ENCODE results near the gene SPACA7. TPM values are rescaled to one million over a fixed set of nuclear protein-coding genes. Genes with fewer than 3 reads are reported as not detected.

The SPACA7 gene
- total RNA-seq, 3 donors from 2014 or later = not detected

GRCh38 chr13:112330479-112331381, 45.4 kb upstream of the SPACA7 start:
- DNase-seq = peak in 1 of 3 donors; percentile 15
- H3K36me3 ChIP-seq (ENCODE audit: low read depth) = no peaks in the 10 kb centered on the region
- no peaks in the 10 kb centered on the region for H3K9me3 ChIP-seq
- peak; percentile 38 for ATAC-seq
- TF ChIP-seq, protein P1, sequence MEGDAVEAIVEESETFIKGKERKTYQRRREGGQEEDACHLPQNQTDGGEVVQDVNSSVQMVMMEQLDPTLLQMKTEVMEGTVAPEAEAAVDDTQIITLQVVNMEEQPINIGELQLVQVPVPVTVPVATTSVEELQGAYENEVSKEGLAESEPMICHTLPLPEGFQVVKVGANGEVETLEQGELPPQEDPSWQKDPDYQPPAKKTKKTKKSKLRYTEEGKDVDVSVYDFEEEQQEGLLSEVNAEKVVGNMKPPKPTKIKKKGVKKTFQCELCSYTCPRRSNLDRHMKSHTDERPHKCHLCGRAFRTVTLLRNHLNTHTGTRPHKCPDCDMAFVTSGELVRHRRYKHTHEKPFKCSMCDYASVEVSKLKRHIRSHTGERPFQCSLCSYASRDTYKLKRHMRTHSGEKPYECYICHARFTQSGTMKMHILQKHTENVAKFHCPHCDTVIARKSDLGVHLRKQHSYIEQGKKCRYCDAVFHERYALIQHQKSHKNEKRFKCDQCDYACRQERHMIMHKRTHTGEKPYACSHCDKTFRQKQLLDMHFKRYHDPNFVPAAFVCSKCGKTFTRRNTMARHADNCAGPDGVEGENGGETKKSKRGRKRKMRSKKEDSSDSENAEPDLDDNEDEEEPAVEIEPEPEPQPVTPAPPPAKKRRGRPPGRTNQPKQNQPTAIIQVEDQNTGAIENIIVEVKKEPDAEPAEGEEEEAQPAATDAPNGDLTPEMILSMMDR (IDR thresholded peaks at IDR 0.05) = no peak
- H3K4me1 ChIP-seq (ENCODE audit: low read depth) = peaks cover 7% of the 10 kb centered on the region
- intact Hi-C loops (cut with DNase I, micrococcal nuclease) = no loop called here
- no peak overlapping the region for H3K4me3 ChIP-seq

- TF ChIP-seq, protein P1 (IDR thresholded peaks at IDR 0.05) = no peak
- DNase-seq (no peak), ATAC-seq (no peak)
- intact Hi-C loops (cut with DNase I, micrococcal nuclease) = no loop called here
- no peak overlapping the region for H3K4me3 ChIP-seq
- H3K4me1 ChIP-seq (ENCODE audit: low read depth) = peaks cover 7% of the 10 kb centered on the region
- H3K9me3 ChIP-seq = no peaks in the 10 kb centered on the region
- H3K36me3 ChIP-seq (ENCODE audit: low read depth) = no peaks in the 10 kb centered on the region
Measured at GRCh38 chr13:112331675-112332074, 44.5 kb upstream of the SPACA7 start.

- Histone ChIP-seq H3K4me3 (no peak overlapping the region), H3K9me3 (no peaks in the 10 kb centered on the region), H3K36me3 (ENCODE audit: low read depth) (no peaks in the 10 kb centered on the region), H3K4me1 (ENCODE audit: low read depth) (peaks cover 7% of the 10 kb centered on the region)
- DNase-seq = no peak
- ATAC-seq = no peak
- intact Hi-C loops (cut with DNase I, micrococcal nuclease) = no loop called here
- TF ChIP-seq, protein P1 (IDR thresholded peaks at IDR 0.05) = no peak
Measured at GRCh38 chr13:112332727-112333126, 43.4 kb upstream of the SPACA7 start.

DNA sequence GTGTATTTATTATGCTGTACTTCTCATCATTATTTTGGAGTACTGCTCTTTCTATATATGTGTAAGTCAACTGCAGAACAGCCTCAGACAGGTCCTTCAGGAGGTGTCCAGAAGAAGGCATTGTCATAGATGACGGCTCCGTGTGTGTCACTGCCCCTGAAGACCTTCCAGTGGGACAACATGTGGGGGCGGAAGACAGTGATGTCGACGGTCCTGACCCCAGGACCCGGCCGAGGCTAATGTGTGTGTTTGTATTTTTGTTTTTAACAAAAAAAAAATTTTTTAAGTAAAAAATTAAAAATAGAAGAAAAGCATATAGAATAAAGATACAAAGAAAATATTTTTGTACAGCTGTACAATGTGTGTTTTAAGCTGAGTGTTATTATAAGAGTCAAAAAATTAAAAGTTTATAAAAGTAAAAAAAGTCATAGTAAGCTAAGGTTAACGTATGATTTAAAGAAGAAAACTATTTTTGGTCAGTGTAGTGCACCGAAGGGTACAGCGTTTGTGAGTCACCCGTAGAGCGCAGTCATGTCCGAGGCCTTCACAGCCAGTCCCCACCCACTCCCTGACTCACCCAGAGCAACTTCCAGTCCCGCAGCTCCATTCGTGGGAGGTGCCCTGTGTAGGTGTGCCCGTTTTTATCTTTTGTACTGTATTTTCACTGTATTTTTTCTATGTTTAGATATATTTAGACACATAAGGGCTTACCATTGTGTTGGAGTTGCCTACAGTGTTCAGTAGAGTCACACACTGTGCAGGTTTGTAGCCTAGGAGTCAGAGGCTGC, 42.2 kb upstream of the SPACA7 start:
- no peak for DNase-seq
- no peaks in the 10 kb centered on the region for H3K9me3 ChIP-seq
- intact Hi-C loops (cut with DNase I, micrococcal nuclease) = no loop called here
- ATAC-seq = no peak
- no peaks in the 10 kb centered on the region for H3K36me3 ChIP-seq (ENCODE audit: low read depth)
- TF ChIP-seq, protein P1 (IDR thresholded peaks at IDR 0.05) = no peak
- H3K4me3 ChIP-seq = no peak overlapping the region
- H3K4me1 ChIP-seq (ENCODE audit: low read depth) = peaks cover 7% of the 10 kb centered on the region

DNA sequence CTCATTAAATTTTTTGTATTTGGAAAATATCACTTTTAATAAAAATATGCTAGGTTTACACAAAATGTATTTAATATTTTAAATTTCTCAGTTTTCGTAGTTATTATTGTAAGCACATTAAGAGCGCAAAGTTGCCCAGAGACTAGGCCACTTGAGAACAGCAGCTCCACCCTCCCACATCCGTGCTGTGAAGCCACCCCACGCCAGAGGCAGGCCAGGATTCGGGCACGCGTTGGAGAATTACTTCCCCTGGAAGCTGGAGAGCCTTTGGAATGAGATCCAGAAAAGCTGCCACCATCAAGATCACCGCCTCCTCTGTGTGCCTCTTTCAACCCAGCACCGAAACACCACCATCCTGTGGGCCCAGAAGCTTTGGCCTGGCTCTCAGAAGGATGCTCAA, 41.0 kb upstream of the SPACA7 start:
- TF ChIP-seq, protein P1 (IDR thresholded peaks at IDR 0.05) = no peak
- intact Hi-C loops (cut with DNase I, micrococcal nuclease) = no loop called here
- H3K9me3 ChIP-seq = no peaks in the 10 kb centered on the region
- no peak for DNase-seq
- peaks cover 7% of the 10 kb centered on the region for H3K4me1 ChIP-seq (ENCODE audit: low read depth)
- no peaks in the 10 kb centered on the region for H3K36me3 ChIP-seq (ENCODE audit: low read depth)
- no peak for ATAC-seq
- no peak overlapping the region for H3K4me3 ChIP-seq

Measured in mucosa of descending colon (tissue), 3 donors.